Measurements from ENCODE around the gene LUM.

The LUM gene

GRCh38 chr12:91126516-91126915 is 15.2 kb upstream of the LUM start:
- Histone ChIP-seq H3K9ac (ENCODE audit: insufficient read length, low read depth) (no peak overlapping the region), H3K27me3 (ENCODE audit: insufficient read depth, insufficient read length) (no peaks in the 10 kb centered on the region), H3K36me3 (ENCODE audit: insufficient read depth, insufficient read length, low read length) (no peaks in the 10 kb centered on the region), H3K9me3 (ENCODE audit: insufficient read depth, low read length) (no peaks in the 10 kb centered on the region), H3K4me1 (ENCODE audit: insufficient read depth, insufficient read length) (no peaks in the 10 kb centered on the region), H3K4me3 (ENCODE audit: insufficient read length, low read depth) (no peak overlapping the region)
- TF ChIP-seq ZNF274 (IDR thresholded peaks at IDR 0.05; ENCODE audit: low read depth, low read length) (no peak), YY1 (IDR thresholded peaks at IDR 0.05; ENCODE audit: insufficient read depth, insufficient read length) (no peak), SUZ12 (IDR thresholded peaks at IDR 0.05; ENCODE audit: extremely low read depth, insufficient read depth, insufficient read length) (no peak)
- no peak for DNase-seq (ENCODE audit: low read depth, low spot score)

GRCh38 chr12:91123236-91123916 is 12.1 kb upstream of the LUM start:
- no peak overlapping the region for H3K4me3 ChIP-seq (ENCODE audit: insufficient read length, low read depth)
- H3K4me1 ChIP-seq (ENCODE audit: insufficient read depth, insufficient read length) = no peaks in the 10 kb centered on the region
- no peaks in the 10 kb centered on the region for H3K27me3 ChIP-seq (ENCODE audit: insufficient read depth, insufficient read length)
- H3K9me3 ChIP-seq (ENCODE audit: insufficient read depth, low read length) = no peaks in the 10 kb centered on the region
- DNase-seq (ENCODE audit: low read depth, low spot score) = no peak
- H3K36me3 ChIP-seq (ENCODE audit: insufficient read depth, insufficient read length, low read length) = no peaks in the 10 kb centered on the region
- no peak for TF ChIP-seq YY1 (IDR thresholded peaks at IDR 0.05; ENCODE audit: insufficient read depth, insufficient read length)
- TF ChIP-seq SUZ12 (IDR thresholded peaks at IDR 0.05; ENCODE audit: extremely low read depth, insufficient read depth, insufficient read length) = no peak
- no peak for TF ChIP-seq ZNF274 (IDR thresholded peaks at IDR 0.05; ENCODE audit: low read depth, low read length)
- no peak overlapping the region for H3K9ac ChIP-seq (ENCODE audit: insufficient read length, low read depth)

- H3K27me3 ChIP-seq (ENCODE audit: insufficient read depth, insufficient read length) = no peaks in the 10 kb centered on the region
- no peaks in the 10 kb centered on the region for H3K36me3 ChIP-seq (ENCODE audit: insufficient read depth, insufficient read length, low read length)
- H3K9me3 ChIP-seq (ENCODE audit: insufficient read depth, low read length) = no peaks in the 10 kb centered on the region
- H3K4me3 ChIP-seq (ENCODE audit: insufficient read length, low read depth) = no peak overlapping the region
- TF ChIP-seq ZNF274 (IDR thresholded peaks at IDR 0.05; ENCODE audit: low read depth, low read length) (no peak), SUZ12 (IDR thresholded peaks at IDR 0.05; ENCODE audit: extremely low read depth, insufficient read depth, insufficient read length) (no peak), YY1 (IDR thresholded peaks at IDR 0.05; ENCODE audit: insufficient read depth, insufficient read length) (no peak)
- no peak overlapping the region for H3K9ac ChIP-seq (ENCODE audit: insufficient read length, low read depth)
- no peak for DNase-seq (ENCODE audit: low read depth, low spot score)
- H3K4me1 ChIP-seq (ENCODE audit: insufficient read depth, insufficient read length) = no peaks in the 10 kb centered on the region
Measured at GRCh38 chr12:91120781-91121180, 9.5 kb upstream of the LUM start.

- DNase-seq (ENCODE audit: low read depth, low spot score) = no peak
Measured at GRCh38 chr12:91119089-91119488, 7.8 kb upstream of the LUM start.

GRCh38 chr12:91113621-91114020 is 2.3 kb upstream of the LUM start:
- Histone ChIP-seq H3K4me1 (ENCODE audit: insufficient read depth, insufficient read length) (peaks cover 3% of the 10 kb centered on the region), H3K27me3 (ENCODE audit: insufficient read depth, insufficient read length) (no peaks in the 10 kb centered on the region), H3K9ac (ENCODE audit: insufficient read length, low read depth) (no peak overlapping the region), H3K36me3 (ENCODE audit: insufficient read depth, insufficient read length, low read length) (no peaks in the 10 kb centered on the region), H3K9me3 (ENCODE audit: insufficient read depth, low read length) (no peaks in the 10 kb centered on the region), H3K4me3 (ENCODE audit: insufficient read length, low read depth) (no peak overlapping the region)
- TF ChIP-seq SUZ12 (IDR thresholded peaks at IDR 0.05; ENCODE audit: extremely low read depth, insufficient read depth, insufficient read length) (no peak), YY1 (IDR thresholded peaks at IDR 0.05; ENCODE audit: insufficient read depth, insufficient read length) (no peak), ZNF274 (IDR thresholded peaks at IDR 0.05; ENCODE audit: low read depth, low read length) (no peak)
- no peak for DNase-seq (ENCODE audit: low read depth, low spot score)

More at GRCh38 chr12:91119089-91119488, 7.8 kb upstream of the LUM start:
- Histone ChIP-seq H3K9ac (ENCODE audit: insufficient read length, low read depth) (no peak overlapping the region), H3K9me3 (ENCODE audit: insufficient read depth, low read length) (no peaks in the 10 kb centered on the region), H3K36me3 (ENCODE audit: insufficient read depth, insufficient read length, low read length) (no peaks in the 10 kb centered on the region), H3K4me3 (ENCODE audit: insufficient read length, low read depth) (no peak overlapping the region), H3K4me1 (ENCODE audit: insufficient read depth, insufficient read length) (no peaks in the 10 kb centered on the region), H3K27me3 (ENCODE audit: insufficient read depth, insufficient read length) (no peaks in the 10 kb centered on the region)
- no peak for TF ChIP-seq ZNF274 (IDR thresholded peaks at IDR 0.05; ENCODE audit: low read depth, low read length)
- TF ChIP-seq YY1 (IDR thresholded peaks at IDR 0.05; ENCODE audit: insufficient read depth, insufficient read length) = no peak
- TF ChIP-seq SUZ12 (IDR thresholded peaks at IDR 0.05; ENCODE audit: extremely low read depth, insufficient read depth, insufficient read length) = no peak

GRCh38 chr12:91110311-91110924 is 876 bp downstream of the LUM start:
- no peak for DNase-seq (ENCODE audit: low read depth, low spot score)
- Histone ChIP-seq H3K9ac (ENCODE audit: insufficient read length, low read depth) (no peak overlapping the region), H3K9me3 (ENCODE audit: insufficient read depth, low read length) (no peaks in the 10 kb centered on the region)

GRCh38 chr12:91109581-91110310 is 1.5 kb downstream of the LUM start:
- no peak for TF ChIP-seq YY1 (IDR thresholded peaks at IDR 0.05; ENCODE audit: insufficient read depth, insufficient read length)
- TF ChIP-seq SUZ12 (IDR thresholded peaks at IDR 0.05; ENCODE audit: extremely low read depth, insufficient read depth, insufficient read length) = no peak
- no peak for TF ChIP-seq ZNF274 (IDR thresholded peaks at IDR 0.05; ENCODE audit: low read depth, low read length)
- Histone ChIP-seq H3K27me3 (ENCODE audit: insufficient read depth, insufficient read length) (no peaks in the 10 kb centered on the region), H3K9me3 (ENCODE audit: insufficient read depth, low read length) (no peaks in the 10 kb centered on the region), H3K4me1 (ENCODE audit: insufficient read depth, insufficient read length) (peaks cover 3% of the 10 kb centered on the region), H3K9ac (ENCODE audit: insufficient read length, low read depth) (no peak overlapping the region), H3K36me3 (ENCODE audit: insufficient read depth, insufficient read length, low read length) (no peaks in the 10 kb centered on the region), H3K4me3 (ENCODE audit: insufficient read length, low read depth) (no peak overlapping the region)
- no peak for DNase-seq (ENCODE audit: low read depth, low spot score)

More at GRCh38 chr12:91110311-91110924, 876 bp downstream of the LUM start:
- no peak overlapping the region for H3K4me3 ChIP-seq (ENCODE audit: insufficient read length, low read depth)
- peaks cover 3% of the 10 kb centered on the region for H3K4me1 ChIP-seq (ENCODE audit: insufficient read depth, insufficient read length)
- no peak for TF ChIP-seq ZNF274 (IDR thresholded peaks at IDR 0.05; ENCODE audit: low read depth, low read length)
- TF ChIP-seq SUZ12 (IDR thresholded peaks at IDR 0.05; ENCODE audit: extremely low read depth, insufficient read depth, insufficient read length) = no peak
- no peak for TF ChIP-seq YY1 (IDR thresholded peaks at IDR 0.05; ENCODE audit: insufficient read depth, insufficient read length)
- H3K36me3 ChIP-seq (ENCODE audit: insufficient read depth, insufficient read length, low read length) = no peaks in the 10 kb centered on the region
- H3K27me3 ChIP-seq (ENCODE audit: insufficient read depth, insufficient read length) = no peaks in the 10 kb centered on the region
